Measurements from ENCODE around the gene TSR1. TPM values are rescaled to one million over a fixed set of nuclear protein-coding genes. Genes with fewer than 3 reads are reported as not detected.

The TSR1 gene
- total RNA-seq, 1 donor from 2014 or later: 50.5 TPM

DNA sequence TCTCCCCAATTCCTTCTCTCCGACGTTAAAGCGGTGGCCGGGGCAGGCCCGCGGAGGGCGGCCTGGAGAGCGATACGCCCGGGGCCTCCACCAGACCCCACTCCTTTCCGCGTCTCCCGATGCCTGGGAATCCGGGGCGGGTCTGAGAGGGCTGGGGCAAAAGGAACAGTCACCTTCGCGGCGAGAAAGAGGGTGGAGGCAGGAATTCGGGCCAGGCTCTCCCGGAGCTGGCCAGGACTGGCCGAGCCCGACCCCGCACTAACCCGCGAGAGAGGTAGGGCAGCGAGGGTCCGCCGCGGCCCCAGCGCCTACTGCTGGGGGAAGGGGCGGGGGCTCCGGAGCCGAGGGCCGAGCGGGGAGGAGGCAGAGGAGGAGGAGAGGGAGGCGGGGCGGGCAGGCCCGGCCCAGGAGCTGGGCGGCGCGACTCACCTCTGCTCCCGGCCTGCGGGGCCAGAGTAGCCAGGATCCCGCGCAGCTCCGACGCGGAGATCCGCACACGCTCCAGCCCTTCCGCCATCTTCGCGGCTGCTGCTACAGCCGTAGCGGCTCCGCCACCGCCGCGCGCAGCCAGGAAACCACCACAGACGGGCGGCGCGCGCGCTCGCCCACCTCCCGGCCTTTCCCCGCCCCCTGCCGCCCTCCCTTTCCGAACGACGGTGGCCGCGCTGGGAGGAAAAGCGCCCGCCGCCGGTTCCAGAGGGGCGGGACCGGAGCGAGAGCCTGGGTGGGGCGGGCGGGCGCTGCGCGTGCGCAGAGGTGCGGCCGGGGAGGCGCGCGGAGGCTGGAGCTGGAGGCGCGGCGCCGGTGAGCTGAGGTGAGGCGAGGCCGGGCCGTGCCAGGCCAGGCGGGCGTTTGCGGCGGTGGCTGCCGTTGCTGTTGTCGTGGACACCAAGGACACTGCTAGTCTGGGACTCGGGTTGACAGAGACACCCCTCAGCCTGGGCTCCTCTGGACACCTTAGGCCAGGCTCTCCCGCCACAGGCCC is 32.8 kb downstream of the TSR1 start, which contains the start of the genes SMG6 and SRR:
Gene SMG6, minus strand, starts transcription at position 582 of the 985 bp plus-strand sequence. Its CDS starts 65 bp downstream, at position 517.
Gene SRR, plus strand, starts transcription at position 747 of the 985 bp plus-strand sequence. CDS start 11,611 bp downstream, outside the sequence.
- Mint-ChIP-seq H3K4me1 (peaks cover 39% of the 10 kb centered on the region), H3K9me3 (no peaks in the 10 kb centered on the region), H3K4me3 (peak within 1 kb of the TSS; percentile 93), H3K36me3 (ENCODE audit: low read depth) (peaks cover 15% of the 10 kb centered on the region), H3K27ac (ENCODE audit: unreplicated experiment) (peak within 1 kb of the TSS; percentile 54), H3K27me3 (ENCODE audit: low read depth) (no peaks in the 10 kb centered on the region)
- DNase-seq (ENCODE audit: low read depth, low spot score): peak; percentile 82
- TF ChIP-seq, protein P1, sequence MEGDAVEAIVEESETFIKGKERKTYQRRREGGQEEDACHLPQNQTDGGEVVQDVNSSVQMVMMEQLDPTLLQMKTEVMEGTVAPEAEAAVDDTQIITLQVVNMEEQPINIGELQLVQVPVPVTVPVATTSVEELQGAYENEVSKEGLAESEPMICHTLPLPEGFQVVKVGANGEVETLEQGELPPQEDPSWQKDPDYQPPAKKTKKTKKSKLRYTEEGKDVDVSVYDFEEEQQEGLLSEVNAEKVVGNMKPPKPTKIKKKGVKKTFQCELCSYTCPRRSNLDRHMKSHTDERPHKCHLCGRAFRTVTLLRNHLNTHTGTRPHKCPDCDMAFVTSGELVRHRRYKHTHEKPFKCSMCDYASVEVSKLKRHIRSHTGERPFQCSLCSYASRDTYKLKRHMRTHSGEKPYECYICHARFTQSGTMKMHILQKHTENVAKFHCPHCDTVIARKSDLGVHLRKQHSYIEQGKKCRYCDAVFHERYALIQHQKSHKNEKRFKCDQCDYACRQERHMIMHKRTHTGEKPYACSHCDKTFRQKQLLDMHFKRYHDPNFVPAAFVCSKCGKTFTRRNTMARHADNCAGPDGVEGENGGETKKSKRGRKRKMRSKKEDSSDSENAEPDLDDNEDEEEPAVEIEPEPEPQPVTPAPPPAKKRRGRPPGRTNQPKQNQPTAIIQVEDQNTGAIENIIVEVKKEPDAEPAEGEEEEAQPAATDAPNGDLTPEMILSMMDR (conservative IDR thresholded peaks at IDR 0.05): no peak

DNA sequence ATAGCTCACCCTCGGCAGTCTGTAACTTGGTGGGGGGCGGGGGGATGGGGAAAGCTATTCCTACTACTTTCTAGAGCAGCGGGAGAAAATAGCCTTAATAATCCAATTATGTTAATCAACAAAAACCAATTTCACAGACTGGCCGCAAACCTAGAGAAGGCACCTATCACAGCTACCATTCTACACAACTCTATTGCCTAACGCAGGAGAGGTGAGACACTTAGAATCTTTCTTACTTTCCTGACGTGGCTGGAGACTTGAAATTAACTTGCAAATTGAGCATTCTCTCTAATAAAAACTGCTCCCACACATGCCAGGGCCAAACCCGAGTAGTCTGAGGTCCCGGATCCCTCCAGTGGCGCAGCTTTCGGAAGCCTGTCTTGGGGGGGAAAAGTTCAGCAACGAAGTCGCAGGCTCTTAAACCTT is 33.5 kb downstream of the TSR1 start:
- peak overlapping the region; percentile 93 for H3K4me3 Mint-ChIP-seq
- no peaks in the 10 kb centered on the region for H3K27me3 Mint-ChIP-seq (ENCODE audit: low read depth)
- H3K27ac Mint-ChIP-seq (ENCODE audit: unreplicated experiment): peak overlapping the region; percentile 54
- TF ChIP-seq, protein P1 (conservative IDR thresholded peaks at IDR 0.05): no peak
- H3K36me3 Mint-ChIP-seq (ENCODE audit: low read depth): peaks cover 15% of the 10 kb centered on the region
- DNase-seq (ENCODE audit: low read depth, low spot score): no peak
- H3K9me3 Mint-ChIP-seq: no peaks in the 10 kb centered on the region
- H3K4me1 Mint-ChIP-seq: peaks cover 39% of the 10 kb centered on the region

DNA sequence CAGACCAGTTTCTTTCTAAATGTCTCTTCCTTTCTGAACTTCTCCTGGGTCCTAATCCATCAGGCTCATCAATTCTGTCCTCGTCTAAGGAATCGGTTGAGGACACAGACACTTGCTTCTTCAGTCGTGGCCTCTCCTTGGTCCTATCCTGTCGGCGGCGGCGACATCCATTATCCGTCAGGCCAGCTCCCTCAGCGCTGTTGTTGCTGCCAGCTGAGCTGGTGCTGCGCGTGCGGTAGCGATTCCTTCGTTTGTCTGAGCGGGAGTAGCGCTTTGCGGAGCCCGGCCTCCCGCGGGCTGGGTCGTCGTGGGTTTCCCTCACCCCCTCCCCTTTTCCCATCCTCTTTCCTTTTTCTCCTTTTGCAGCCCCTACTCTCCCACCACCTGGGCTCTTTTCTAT is 36.5 kb downstream of the TSR1 start:
- Mint-ChIP-seq H3K9me3 (no peaks in the 10 kb centered on the region), H3K27ac (ENCODE audit: unreplicated experiment) (no peak overlapping the region), H3K4me1 (peaks cover 30% of the 10 kb centered on the region), H3K27me3 (ENCODE audit: low read depth) (no peaks in the 10 kb centered on the region), H3K4me3 (peak overlapping the region; percentile 21), H3K36me3 (ENCODE audit: low read depth) (peaks cover 26% of the 10 kb centered on the region)
- DNase-seq (ENCODE audit: low read depth, low spot score): no peak
- TF ChIP-seq, protein P1 (conservative IDR thresholded peaks at IDR 0.05): no peak

- Mint-ChIP-seq H3K9me3 (no peaks in the 10 kb centered on the region), H3K27me3 (ENCODE audit: low read depth) (no peaks in the 10 kb centered on the region)
Measured at GRCh38 chr17:2299136-2299535, 37.1 kb downstream of the TSR1 start.

DNA sequence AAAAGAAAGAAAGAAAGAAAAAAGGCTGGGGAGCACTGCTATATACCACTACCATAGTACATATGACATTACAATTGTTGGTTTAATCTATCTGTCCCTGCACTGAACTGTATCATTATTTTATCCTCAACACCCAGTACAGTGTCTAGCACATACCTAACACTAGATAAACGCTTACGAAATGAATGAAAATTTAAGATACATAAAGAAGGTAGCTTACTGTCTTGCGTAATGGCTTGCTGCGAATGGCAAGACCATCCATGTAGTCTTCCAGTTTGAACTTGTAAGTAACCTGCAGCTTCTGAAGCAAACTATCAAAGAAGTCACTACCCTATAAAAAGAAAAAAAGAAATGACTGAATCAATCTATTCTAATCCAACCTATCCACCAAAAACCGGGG is 39.2 kb downstream of the TSR1 start:
- H3K36me3 Mint-ChIP-seq (ENCODE audit: low read depth): peaks cover 38% of the 10 kb centered on the region
- TF ChIP-seq, protein P1 (conservative IDR thresholded peaks at IDR 0.05): no peak
- H3K27me3 Mint-ChIP-seq (ENCODE audit: low read depth): no peaks in the 10 kb centered on the region
- H3K4me3 Mint-ChIP-seq: no peak overlapping the region
- H3K27ac Mint-ChIP-seq (ENCODE audit: unreplicated experiment): no peak overlapping the region
- DNase-seq (ENCODE audit: low read depth, low spot score): no peak
- no peaks in the 10 kb centered on the region for H3K9me3 Mint-ChIP-seq
- H3K4me1 Mint-ChIP-seq: peaks cover 31% of the 10 kb centered on the region

More at GRCh38 chr17:2299136-2299535, 37.1 kb downstream of the TSR1 start:
- no peak overlapping the region for H3K27ac Mint-ChIP-seq (ENCODE audit: unreplicated experiment)
- H3K4me3 Mint-ChIP-seq: no peak overlapping the region
- H3K4me1 Mint-ChIP-seq: peaks cover 34% of the 10 kb centered on the region
- TF ChIP-seq, protein P1 (conservative IDR thresholded peaks at IDR 0.05): no peak
- DNase-seq (ENCODE audit: low read depth, low spot score): no peak
- peaks cover 31% of the 10 kb centered on the region for H3K36me3 Mint-ChIP-seq (ENCODE audit: low read depth)
